Ishikawa (cell line): Measurements from ENCODE around the gene PDE4D.

Experiments used
- EP300 ChIP-seq: IDR thresholded peaks from 2 replicates; pipeline ENCODE4 v1.6.1; 2012; ENCODE audit warnings: borderline replicate concordance
- RAD21 ChIP-seq: IDR thresholded peaks from 2 replicates; pipeline ENCODE4 v1.6.1; 2012; ENCODE audit warnings: low read depth
- ZBTB7A ChIP-seq: IDR thresholded peaks from 2 replicates; pipeline ENCODE4 v1.6.1; 2012; ENCODE audit warnings: low read depth

DNA sequence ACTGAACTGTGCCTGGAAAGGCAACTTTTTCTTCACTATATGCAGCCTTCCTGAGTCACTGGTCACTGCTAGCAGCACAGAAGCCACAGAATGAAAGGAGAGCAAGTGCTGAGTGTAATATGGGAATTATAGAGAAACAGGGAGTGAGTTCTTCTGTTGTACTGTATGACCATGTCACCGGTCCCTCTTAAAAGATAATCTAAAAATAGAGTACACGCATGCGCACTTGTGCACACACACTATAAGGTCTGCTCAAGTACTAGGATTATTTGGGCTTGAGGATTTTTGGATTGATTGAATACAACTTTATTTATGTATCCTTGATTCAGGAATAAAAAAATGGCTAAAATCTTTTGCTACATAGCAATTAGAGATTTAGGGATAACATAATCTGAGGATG, 571.9 kb downstream of the PDE4D start:
- TF ChIP-seq RAD21 = no peak
- no peak for TF ChIP-seq EP300
- no peak for TF ChIP-seq ZBTB7A
